H9 (cell line): ENCODE measurements around the gene TJAP1. TPM values are rescaled to one million over a fixed set of nuclear protein-coding genes. Genes with fewer than 3 reads are reported as not detected.

ENCODE experiments used
- DNase-seq: peaks from one replicate; pipeline ENCODE4 v3.0.0-alpha.2; 2017
- H2AFZ ChIP-seq: one replicate; pipeline ENCODE4 v1.6.1; 2013; ENCODE audit warnings: mild to moderate bottlenecking, low read length, control low read depth, moderate library complexity
- H2AK5ac ChIP-seq: 2 replicates; pipeline ENCODE4 v1.6.1; 2013; ENCODE audit warnings: low read length, control low read depth, mixed read lengths; ENCODE audit not compliant: insufficient read length
- H2BK120ac ChIP-seq: one replicate; pipeline ENCODE4 v1.6.1; 2013; ENCODE audit warnings: low read depth, mild to moderate bottlenecking, low read length, control low read depth, inconsistent platforms; ENCODE audit not compliant: poor library complexity, severe bottlenecking
- H2BK12ac ChIP-seq: 2 replicates; pipeline ENCODE4 v1.6.1; 2013; ENCODE audit warnings: low read length, control low read depth, mixed read lengths, low read depth; ENCODE audit not compliant: insufficient read length
- H2BK15ac ChIP-seq: 2 replicates; pipeline ENCODE4 v1.6.1; 2013; ENCODE audit warnings: low read depth, low read length, control low read depth
- H2BK20ac ChIP-seq: one replicate; pipeline ENCODE4 v1.6.1; 2013; ENCODE audit warnings: low read depth, mild to moderate bottlenecking, low read length, control low read depth, inconsistent platforms; ENCODE audit not compliant: poor library complexity, severe bottlenecking
- H2BK5ac ChIP-seq: 2 replicates; pipeline ENCODE4 v1.6.1; 2013; ENCODE audit warnings: low read length, control low read depth, mixed read lengths; ENCODE audit not compliant: insufficient read length
- H3K14ac ChIP-seq: 2 replicates; pipeline ENCODE4 v1.6.1; 2013; ENCODE audit warnings: low read length, control low read depth; ENCODE audit not compliant: insufficient read depth
- H3K18ac ChIP-seq: 2 replicates; pipeline ENCODE4 v1.6.1; 2013; ENCODE audit warnings: low read depth, mild to moderate bottlenecking, mixed read lengths, low read length, control low read depth; ENCODE audit not compliant: insufficient read length
- H3K23ac ChIP-seq: 2 replicates; pipeline ENCODE4 v1.6.1; 2013; ENCODE audit warnings: low read length, control low read depth, mixed read lengths, low read depth; ENCODE audit not compliant: insufficient read length
- H3K23me2 ChIP-seq: 2 replicates; pipeline ENCODE4 v1.6.1; 2013; ENCODE audit warnings: low read depth, mild to moderate bottlenecking, mixed read lengths, low read length, control low read depth; ENCODE audit not compliant: insufficient read length, poor library complexity, severe bottlenecking
- H3K27ac ChIP-seq: 2 replicates; pipeline ENCODE4 v1.5.1; 2013; ENCODE audit warnings: low read length, control low read depth, mixed read lengths, low read depth; ENCODE audit not compliant: insufficient read length
- H3K27me3 ChIP-seq: 2 replicates; pipeline ENCODE4 v1.6.1; 2013; ENCODE audit warnings: low read length, control low read depth, inconsistent platforms; ENCODE audit not compliant: insufficient read depth
- H3K4ac ChIP-seq: 2 replicates; pipeline ENCODE4 v1.6.1; 2013; ENCODE audit warnings: low read depth, mild to moderate bottlenecking, control low read depth, inconsistent platforms, low read length, moderate library complexity
- H3K4me1 ChIP-seq: 2 replicates; pipeline ENCODE4 v1.6.1; 2013; ENCODE audit warnings: low read length, control low read depth, inconsistent platforms; ENCODE audit not compliant: insufficient read depth
- H3K4me2 ChIP-seq: 2 replicates; pipeline ENCODE4 v1.6.1; 2013; ENCODE audit warnings: low read length, control low read depth, mixed read lengths; ENCODE audit not compliant: insufficient read length, insufficient read depth
- H3K56ac ChIP-seq: 2 replicates; pipeline ENCODE4 v1.6.1; 2013; ENCODE audit warnings: low read depth, mild to moderate bottlenecking, mixed read lengths, low read length, control low read depth; ENCODE audit not compliant: insufficient read length
- H3K79me1 ChIP-seq: 2 replicates; pipeline ENCODE4 v1.6.1; 2013; ENCODE audit warnings: low read depth, mild to moderate bottlenecking, moderate library complexity, low read length, control low read depth, inconsistent platforms; ENCODE audit not compliant: insufficient read depth, poor library complexity, severe bottlenecking
- H3K79me2 ChIP-seq: 2 replicates; pipeline ENCODE4 v1.6.1; 2013; ENCODE audit warnings: low read length, control low read depth, inconsistent platforms; ENCODE audit not compliant: insufficient read depth
- H3K9ac ChIP-seq: 2 replicates; pipeline ENCODE4 v1.6.1; 2013; ENCODE audit warnings: low read length, control low read depth, mixed read lengths; ENCODE audit not compliant: insufficient read length; ENCODE audit errors: extremely low read depth
- H3K9me3 ChIP-seq: one replicate; pipeline ENCODE4 v1.6.1; 2013; ENCODE audit warnings: low read depth, low read length, inconsistent platforms; ENCODE audit not compliant: control insufficient read depth
- H3T11ph ChIP-seq: one replicate; pipeline ENCODE4 v1.6.1; 2013; ENCODE audit warnings: mild to moderate bottlenecking, low read length, control low read depth, inconsistent platforms
- H4K20me1 ChIP-seq: one replicate; pipeline ENCODE4 v1.6.1; 2013; ENCODE audit not compliant: control insufficient read depth, insufficient read length, insufficient read depth
- H4K5ac ChIP-seq: 2 replicates; pipeline ENCODE4 v1.6.1; 2013; ENCODE audit warnings: low read depth, mild to moderate bottlenecking, mixed read lengths, low read length, control low read depth; ENCODE audit not compliant: insufficient read length
- H4K8ac ChIP-seq: replicated peaks from 2 replicates; pipeline ENCODE4 v1.6.1; 2013; ENCODE audit warnings: low read length, control low read depth, mixed read lengths, low read depth; ENCODE audit not compliant: insufficient read length
- H4K91ac ChIP-seq: 2 replicates; pipeline ENCODE4 v1.6.1; 2013; ENCODE audit warnings: low read depth, mild to moderate bottlenecking, moderate library complexity, mixed read lengths, low read length, control low read depth; ENCODE audit not compliant: insufficient read length
- H3K27ac Mint-ChIP-seq, 3 experiments: 2 replicates in 2 of 3; 3 replicates in 1 of 3; pipeline ENCODE4 v1.8.0; 2020 to 2021; ENCODE audit warnings: mixed read lengths in 3 of 3, mild to moderate bottlenecking in 1 of 3, moderate library complexity in 1 of 3
- H3K27me3 Mint-ChIP-seq: 2 replicates; pipeline ENCODE4 v1.8.0; 2021; ENCODE audit warnings: low read depth, mild to moderate bottlenecking, moderate library complexity, mixed read lengths
- H3K36me3 Mint-ChIP-seq, 3 experiments: 2 replicates in 2 of 3; 3 replicates in 1 of 3; pipeline ENCODE4 v1.8.0; 2020 to 2021; ENCODE audit warnings: low read depth in 3 of 3, mixed read lengths in 3 of 3; ENCODE audit not compliant: insufficient read depth in 1 of 3
- H3K4me1 Mint-ChIP-seq, 2 experiments: 2 replicates each; pipeline ENCODE4 v1.8.0; 2020; ENCODE audit warnings: mixed read lengths in 2 of 2
- H3K4me3 Mint-ChIP-seq, 2 experiments: 2 replicates in 1 of 2; 3 replicates in 1 of 2; pipeline ENCODE4 v1.8.0; 2020 to 2021; ENCODE audit warnings: mild to moderate bottlenecking in 2 of 2, mixed read lengths in 2 of 2, moderate library complexity in 1 of 2
- H3K9me3 Mint-ChIP-seq, 2 experiments: 2 replicates in 1 of 2; 3 replicates in 1 of 2; pipeline ENCODE4 v1.8.0; 2020; ENCODE audit warnings: mild to moderate bottlenecking in 2 of 2, mixed read lengths in 2 of 2, moderate library complexity in 1 of 2
- WGBS: extraction: QIAGEN DNeasy Blood & Tissue Kit; methylation state at CpG from one replicate; pipeline ENCODE4 v1.1.7; 2013; ENCODE audit warnings: missing lambda C conversion rate, low lambda C conversion rate, mixed read lengths; ENCODE audit not compliant: insufficient read length; ENCODE audit errors: extremely low coverage; 5-methylcytosine and 5-hydroxymethylcytosine counted together
- total RNA-seq: library from RNA; stranded (reverse); gene quantifications from 2 replicates; pipeline ENCODE4 v1.2.1, GENCODE V29; 2021
- TF ChIP-seq, protein P1 (sequence below): fragments of 200-600 bp; sonication (generic); conservative IDR thresholded peaks from 3 replicates; pipeline ENCODE4 v1.8.0; 2021; ENCODE audit warnings: antibody characterized with exemption, mild to moderate bottlenecking

Gene TJAP1
- total RNA-seq, 1 experiment from 2014 or later, result 45.1 TPM

DNA sequence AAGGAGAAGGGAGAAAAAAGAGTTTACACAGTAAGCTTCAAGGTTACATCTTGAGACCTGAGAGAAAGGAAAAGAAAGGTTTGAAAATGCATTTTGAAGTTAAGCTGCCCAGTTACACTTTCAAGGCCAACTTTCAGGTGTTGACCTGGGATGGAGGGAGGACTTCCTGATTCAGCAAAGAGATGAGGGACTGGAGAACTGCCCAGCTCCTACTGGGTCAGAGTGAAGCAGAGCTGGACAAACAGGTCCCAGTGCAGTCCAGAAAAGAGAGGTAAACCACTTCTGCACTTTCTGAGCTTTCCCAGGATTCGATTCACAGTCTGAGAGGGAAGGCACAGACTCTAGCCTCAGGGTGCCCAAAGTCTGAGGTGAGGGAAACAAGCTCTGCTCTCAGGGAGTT is 6.0 kb upstream of the TJAP1 start:
- H2AFZ ChIP-seq, result no peak overlapping the region
- no peak overlapping the region for H3K56ac ChIP-seq
- H2BK15ac ChIP-seq, result no peak overlapping the region
- no peak overlapping the region for H3K27ac ChIP-seq
- no peak overlapping the region for H4K91ac ChIP-seq
- H3K23me2 ChIP-seq, result no peaks in the 10 kb centered on the region
- no peak overlapping the region for H3K18ac ChIP-seq
- Mint-ChIP-seq H3K4me3 (no peak overlapping the region), H3K9me3 (no peaks in the 10 kb centered on the region), H3K4me1 (peaks cover 12 to 17% of the 10 kb centered on the region in 2 experiments), H3K27ac (no peak overlapping the region), H3K36me3 (no peaks in the 10 kb centered on the region), H3K27me3 (peaks cover 6% of the 10 kb centered on the region)
- peaks cover 3% of the 10 kb centered on the region; the same call in 1 of the 2 replicates for H3K4me1 ChIP-seq
- H3K79me2 ChIP-seq, result no peaks in the 10 kb centered on the region
- no peaks in the 10 kb centered on the region for H3K79me1 ChIP-seq
- no peak overlapping the region for H3K4ac ChIP-seq
- H3K9ac ChIP-seq, result no peak overlapping the region
- H4K8ac ChIP-seq, result no peak overlapping the region
- H4K20me1 ChIP-seq, result no peaks in the 10 kb centered on the region
- no peak overlapping the region for H3T11ph ChIP-seq
- H2BK120ac ChIP-seq, result no peak overlapping the region
- H3K9me3 ChIP-seq, result no peaks in the 10 kb centered on the region
- no peak for DNase-seq
- no peak overlapping the region for H3K23ac ChIP-seq
- no peak overlapping the region for H2AK5ac ChIP-seq
- no peak overlapping the region for H2BK12ac ChIP-seq
- TF ChIP-seq, protein P1, sequence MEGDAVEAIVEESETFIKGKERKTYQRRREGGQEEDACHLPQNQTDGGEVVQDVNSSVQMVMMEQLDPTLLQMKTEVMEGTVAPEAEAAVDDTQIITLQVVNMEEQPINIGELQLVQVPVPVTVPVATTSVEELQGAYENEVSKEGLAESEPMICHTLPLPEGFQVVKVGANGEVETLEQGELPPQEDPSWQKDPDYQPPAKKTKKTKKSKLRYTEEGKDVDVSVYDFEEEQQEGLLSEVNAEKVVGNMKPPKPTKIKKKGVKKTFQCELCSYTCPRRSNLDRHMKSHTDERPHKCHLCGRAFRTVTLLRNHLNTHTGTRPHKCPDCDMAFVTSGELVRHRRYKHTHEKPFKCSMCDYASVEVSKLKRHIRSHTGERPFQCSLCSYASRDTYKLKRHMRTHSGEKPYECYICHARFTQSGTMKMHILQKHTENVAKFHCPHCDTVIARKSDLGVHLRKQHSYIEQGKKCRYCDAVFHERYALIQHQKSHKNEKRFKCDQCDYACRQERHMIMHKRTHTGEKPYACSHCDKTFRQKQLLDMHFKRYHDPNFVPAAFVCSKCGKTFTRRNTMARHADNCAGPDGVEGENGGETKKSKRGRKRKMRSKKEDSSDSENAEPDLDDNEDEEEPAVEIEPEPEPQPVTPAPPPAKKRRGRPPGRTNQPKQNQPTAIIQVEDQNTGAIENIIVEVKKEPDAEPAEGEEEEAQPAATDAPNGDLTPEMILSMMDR, result no peak
- H3K27me3 ChIP-seq, result no peaks in the 10 kb centered on the region
- H3K14ac ChIP-seq, result no peak overlapping the region
- H4K5ac ChIP-seq, result no peak overlapping the region
- no peak overlapping the region for H2BK5ac ChIP-seq
- H2BK20ac ChIP-seq, result no peak overlapping the region
- no peak overlapping the region for H3K4me2 ChIP-seq
- no CpG with 5 or more reads among the region's 1 CpG for WGBS
